ENCODE results near the gene PARVG.

DNA sequence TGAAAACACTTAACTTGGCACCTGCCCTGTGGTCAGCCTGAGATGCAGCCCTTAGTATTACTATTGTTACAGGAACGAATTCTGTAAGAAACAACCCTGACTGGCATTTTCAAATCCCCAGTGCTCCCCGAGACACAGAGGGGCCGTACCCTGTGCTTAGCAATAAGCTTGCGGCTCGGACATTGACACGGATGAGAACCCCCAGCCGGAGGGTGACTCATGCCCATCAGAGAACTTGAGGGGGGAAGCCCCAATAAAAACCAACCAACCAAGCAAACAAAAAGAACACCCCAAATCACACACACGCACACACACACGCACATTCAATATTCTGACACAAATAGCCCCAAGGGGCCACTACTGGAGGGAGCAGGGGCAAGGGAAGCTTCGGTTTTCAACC lies 68.2 kb downstream of the PARVG start:
- TF ChIP-seq EZH2 (IDR thresholded peaks at IDR 0.05; ENCODE audit: low read depth, low read length, severe bottlenecking) = no peak
- no peak for TF ChIP-seq HDAC2 (IDR thresholded peaks at IDR 0.05; ENCODE audit: borderline replicate concordance in 1 of 2, low read depth in 2 of 2, low read length in 2 of 2)
- TF ChIP-seq, protein P1, sequence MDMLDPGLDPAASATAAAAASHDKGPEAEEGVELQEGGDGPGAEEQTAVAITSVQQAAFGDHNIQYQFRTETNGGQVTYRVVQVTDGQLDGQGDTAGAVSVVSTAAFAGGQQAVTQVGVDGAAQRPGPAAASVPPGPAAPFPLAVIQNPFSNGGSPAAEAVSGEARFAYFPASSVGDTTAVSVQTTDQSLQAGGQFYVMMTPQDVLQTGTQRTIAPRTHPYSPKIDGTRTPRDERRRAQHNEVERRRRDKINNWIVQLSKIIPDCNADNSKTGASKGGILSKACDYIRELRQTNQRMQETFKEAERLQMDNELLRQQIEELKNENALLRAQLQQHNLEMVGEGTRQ (IDR thresholded peaks at IDR 0.05; ENCODE audit: low read length) = no peak
- no peak for TF ChIP-seq TCF12 (IDR thresholded peaks at IDR 0.05; ENCODE audit: low read depth, low read length)
- TF ChIP-seq MAX (IDR thresholded peaks at IDR 0.05) = no peak
